Ectodermal cell (in vitro differentiated cells): ENCODE results near the gene NDFIP1.
"Not testable (repeated sequence)": the region's sequence is repeated elsewhere in the genome, so short reads cannot be mapped to it uniquely, and the experiment has no call there.

Experiments used
- H3K27ac ChIP-seq: 2 replicates; pipeline ENCODE4 v1.7.0; 2013; ENCODE audit warnings: mild to moderate bottlenecking, low read depth, low read length; ENCODE audit not compliant: insufficient read depth, poor library complexity, severe bottlenecking
- H3K27me3 ChIP-seq: 2 replicates; pipeline ENCODE4 v1.7.0; 2013; ENCODE audit warnings: mild to moderate bottlenecking, low read length; ENCODE audit not compliant: insufficient read depth, control insufficient read depth, poor library complexity, severe bottlenecking
- H3K36me3 ChIP-seq: one replicate; pipeline ENCODE4 v1.7.0; 2013; ENCODE audit warnings: low read length; ENCODE audit not compliant: control insufficient read depth, insufficient read depth
- H3K4me1 ChIP-seq: one replicate; pipeline ENCODE4 v1.7.0; 2013; ENCODE audit warnings: low read length; ENCODE audit not compliant: control insufficient read depth, insufficient read depth
- H3K4me3 ChIP-seq: 2 replicates; pipeline ENCODE4 v1.7.0; 2013; ENCODE audit warnings: low read depth, low read length, control low read depth; ENCODE audit not compliant: insufficient read depth
- H3K9me3 ChIP-seq: 2 replicates; pipeline ENCODE4 v1.7.0; 2013; ENCODE audit warnings: mild to moderate bottlenecking, low read length, moderate library complexity; ENCODE audit not compliant: control insufficient read depth
- WGBS, 2 experiments: methylation state at CpG; one replicate each; pipeline ENCODE4 v1.1.7; 2013; ENCODE audit warnings: missing lambda C conversion rate in 2 of 2; 5-methylcytosine and 5-hydroxymethylcytosine counted together

The NDFIP1 gene

GRCh38 chr5:142074006-142074405 lies 34.6 kb upstream of the NDFIP1 start:
- 92 to 98% methylated on average over 2 of the region's 2 CpGs for WGBS, 2 experiments
- Histone ChIP-seq H3K4me1 (peaks cover 8% of the 10 kb centered on the region), H3K36me3 (no peaks in the 10 kb centered on the region), H3K9me3 (no peaks in the 10 kb centered on the region), H3K4me3 (no peak overlapping the region), H3K27ac (no peak overlapping the region), H3K27me3 (peaks cover 7% of the 10 kb centered on the region)

GRCh38 chr5:142078221-142078620 lies 30.4 kb upstream of the NDFIP1 start:
- no peaks in the 10 kb centered on the region for H3K4me1 ChIP-seq
- 82 to 88% methylated on average over 3 of the region's 3 CpGs for WGBS, 2 experiments
- H3K9me3 ChIP-seq, result no peaks in the 10 kb centered on the region
- no peak overlapping the region for H3K4me3 ChIP-seq
- H3K27ac ChIP-seq, result no peak overlapping the region
- no peaks in the 10 kb centered on the region for H3K36me3 ChIP-seq
- peaks cover 4% of the 10 kb centered on the region for H3K27me3 ChIP-seq

DNA sequence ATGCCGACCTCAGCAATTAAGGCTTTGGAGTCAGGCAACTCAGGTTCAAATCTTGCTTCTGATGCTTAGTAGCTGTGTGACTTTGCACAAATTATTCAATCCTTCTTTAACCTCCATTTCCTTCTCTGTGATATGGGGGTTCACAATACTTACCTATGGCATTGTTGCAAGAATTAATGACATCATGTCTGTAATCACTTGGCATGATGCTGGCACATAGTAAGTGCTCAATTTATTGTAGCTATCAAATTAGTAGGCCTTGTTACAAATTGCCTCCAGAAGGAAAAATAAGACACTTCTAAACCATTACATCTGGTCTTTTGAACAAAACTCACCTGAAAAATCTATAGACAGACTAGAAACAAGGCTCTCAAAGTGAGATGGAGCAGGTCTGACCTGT lies 29.9 kb upstream of the NDFIP1 start:
- Histone ChIP-seq H3K4me3 (no peak overlapping the region), H3K4me1 (no peaks in the 10 kb centered on the region), H3K27me3 (no peaks in the 10 kb centered on the region), H3K9me3 (no peaks in the 10 kb centered on the region), H3K27ac (no peak overlapping the region), H3K36me3 (no peaks in the 10 kb centered on the region)
- WGBS, 2 experiments, result 88 to 98% methylated on average over 1 of the region's 1 CpG

DNA sequence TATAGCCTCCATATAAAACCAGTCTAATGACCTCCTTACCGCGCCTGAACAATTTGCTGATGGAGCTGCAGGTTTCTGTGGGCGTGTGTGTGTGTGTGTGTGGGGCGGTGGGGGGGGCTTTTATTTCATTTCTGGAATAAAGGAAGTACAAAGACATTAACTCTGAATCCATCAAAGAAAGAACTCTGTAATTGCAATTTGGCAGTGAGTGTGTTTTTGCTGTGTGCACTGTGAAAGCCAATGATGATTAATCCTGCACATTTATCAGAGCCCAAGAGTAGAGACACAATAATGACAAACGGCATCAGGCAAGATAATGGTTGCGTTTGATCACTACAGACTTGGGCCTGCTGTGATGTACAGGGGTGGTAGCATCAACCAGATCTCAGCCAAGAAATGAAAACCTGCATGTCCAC lies 29.3 kb upstream of the NDFIP1 start:
- H3K9me3 ChIP-seq, result no peaks in the 10 kb centered on the region
- 96 to 97% methylated on average over 5 of the region's 6 CpGs for WGBS, 2 experiments
- H3K27ac ChIP-seq, result no peak overlapping the region
- H3K36me3 ChIP-seq, result no peaks in the 10 kb centered on the region
- H3K27me3 ChIP-seq, result no peaks in the 10 kb centered on the region
- no peaks in the 10 kb centered on the region for H3K4me1 ChIP-seq
- no peak overlapping the region for H3K4me3 ChIP-seq

GRCh38 chr5:142080248-142080647 lies 28.3 kb upstream of the NDFIP1 start:
- no peaks in the 10 kb centered on the region for H3K4me1 ChIP-seq
- no peaks in the 10 kb centered on the region for H3K36me3 ChIP-seq
- H3K27me3 ChIP-seq, result no peaks in the 10 kb centered on the region
- 94 to 95% methylated on average over 7 of the region's 7 CpGs for WGBS, 2 experiments
- H3K4me3 ChIP-seq, result no peak overlapping the region
- no peak overlapping the region for H3K27ac ChIP-seq
- no peaks in the 10 kb centered on the region for H3K9me3 ChIP-seq

DNA sequence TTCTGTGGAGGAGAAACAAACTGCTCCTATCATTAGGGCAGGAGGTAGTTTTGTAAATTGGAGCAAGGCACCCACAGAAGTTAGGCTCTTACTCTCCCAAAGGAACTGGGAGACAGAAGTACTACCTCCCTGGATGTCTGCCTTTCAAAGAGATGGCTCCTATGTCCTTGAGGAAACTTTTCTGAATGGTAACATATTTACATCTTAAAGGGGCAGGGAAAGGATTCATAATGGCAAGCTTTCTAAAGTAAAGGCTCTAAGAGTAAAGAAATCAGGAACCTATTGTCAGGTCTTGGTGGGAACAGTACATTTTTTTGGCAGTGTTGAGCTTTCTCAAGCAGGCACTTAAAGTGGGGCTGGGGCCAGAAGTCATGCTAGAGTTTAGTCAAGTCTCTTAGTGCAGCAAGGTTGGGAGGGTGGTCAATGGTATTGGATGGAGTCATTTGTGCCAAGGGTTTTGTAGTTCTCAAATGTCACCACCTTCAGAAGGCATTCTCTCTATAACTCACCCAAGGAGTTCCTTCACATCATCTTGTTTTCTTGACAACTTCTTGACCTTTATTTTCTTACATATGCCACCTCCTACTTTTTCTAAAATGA lies 26.3 kb upstream of the NDFIP1 start:
- no peaks in the 10 kb centered on the region for H3K4me1 ChIP-seq
- no peaks in the 10 kb centered on the region for H3K27me3 ChIP-seq
- no peaks in the 10 kb centered on the region for H3K9me3 ChIP-seq
- H3K36me3 ChIP-seq, result no peaks in the 10 kb centered on the region
- H3K4me3 ChIP-seq, result no peak overlapping the region
- H3K27ac ChIP-seq, result no peak overlapping the region

DNA sequence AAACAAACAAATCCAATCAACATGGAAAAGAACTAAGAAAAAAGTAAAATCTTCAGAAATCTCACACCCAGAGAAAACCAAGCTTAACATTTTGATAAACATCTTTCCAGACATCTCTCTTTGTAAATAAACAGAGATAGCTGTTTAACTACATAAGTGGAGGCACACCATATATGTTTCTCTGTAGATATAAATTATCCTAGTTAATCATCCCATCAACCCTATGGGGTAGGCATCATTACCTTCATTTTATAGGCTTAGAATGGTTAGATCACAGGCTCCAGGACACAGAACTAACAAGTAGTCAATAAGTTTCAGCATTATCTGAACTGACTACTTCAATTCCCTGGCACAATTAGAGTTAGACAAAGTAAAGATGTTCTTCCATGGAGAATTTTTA lies 22.4 kb upstream of the NDFIP1 start:
- Histone ChIP-seq H3K9me3 (no peaks in the 10 kb centered on the region), H3K4me3 (no peak overlapping the region), H3K27ac (no peak overlapping the region), H3K4me1 (peaks cover 6% of the 10 kb centered on the region), H3K27me3 (no peaks in the 10 kb centered on the region), H3K36me3 (no peaks in the 10 kb centered on the region)

GRCh38 chr5:142086679-142087078 lies 21.9 kb upstream of the NDFIP1 start:
- H3K36me3 ChIP-seq, result no peaks in the 10 kb centered on the region
- no peak overlapping the region for H3K27ac ChIP-seq
- no peaks in the 10 kb centered on the region for H3K27me3 ChIP-seq
- H3K4me3 ChIP-seq, result no peak overlapping the region
- WGBS, 2 experiments, result 86 to 89% methylated on average over 2 of the region's 2 CpGs
- no peaks in the 10 kb centered on the region for H3K9me3 ChIP-seq
- H3K4me1 ChIP-seq, result peaks cover 6% of the 10 kb centered on the region

DNA sequence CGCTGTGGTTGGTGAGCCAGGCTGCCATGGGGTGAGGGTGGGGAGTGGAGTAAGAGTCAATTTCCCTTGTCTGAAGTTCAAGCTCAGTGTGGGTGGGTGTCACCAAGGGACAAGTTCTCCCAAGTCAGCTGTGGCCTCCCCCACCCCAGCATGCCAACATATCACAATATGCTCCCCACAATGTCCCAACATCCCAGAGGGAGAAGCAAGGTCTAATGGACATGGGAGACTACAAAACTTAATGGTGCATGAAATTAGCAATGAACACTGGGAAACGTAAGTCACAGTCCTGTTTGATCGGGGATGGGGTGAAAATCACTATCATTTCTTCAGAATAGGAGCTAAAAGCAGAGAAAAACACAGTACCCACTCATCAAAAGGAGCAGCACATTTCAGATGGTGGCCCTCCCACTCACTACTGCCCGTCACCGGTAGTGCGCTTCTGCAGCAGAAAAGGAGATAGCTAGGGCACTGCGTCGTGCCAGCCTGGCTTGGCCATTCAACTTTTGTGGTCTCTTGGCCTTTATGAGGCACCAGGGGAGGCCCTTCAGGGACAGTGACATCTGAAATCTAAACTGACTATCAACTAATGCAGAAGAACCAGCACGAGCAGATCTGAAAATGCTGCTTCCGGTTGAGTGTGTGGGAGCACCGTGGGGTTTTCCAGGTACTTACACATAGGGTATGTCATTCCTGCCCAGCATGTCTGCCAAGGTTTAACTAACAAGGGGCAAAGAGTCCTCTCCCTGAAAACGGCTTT lies 20.5 kb upstream of the NDFIP1 start:
- Histone ChIP-seq H3K4me3 (no peak overlapping the region), H3K9me3 (no peaks in the 10 kb centered on the region), H3K36me3 (no peaks in the 10 kb centered on the region), H3K4me1 (peaks cover 6% of the 10 kb centered on the region), H3K27me3 (no peaks in the 10 kb centered on the region), H3K27ac (no peak overlapping the region)
- 95 to 96% methylated on average over 12 of the region's 12 CpGs for WGBS, 2 experiments

DNA sequence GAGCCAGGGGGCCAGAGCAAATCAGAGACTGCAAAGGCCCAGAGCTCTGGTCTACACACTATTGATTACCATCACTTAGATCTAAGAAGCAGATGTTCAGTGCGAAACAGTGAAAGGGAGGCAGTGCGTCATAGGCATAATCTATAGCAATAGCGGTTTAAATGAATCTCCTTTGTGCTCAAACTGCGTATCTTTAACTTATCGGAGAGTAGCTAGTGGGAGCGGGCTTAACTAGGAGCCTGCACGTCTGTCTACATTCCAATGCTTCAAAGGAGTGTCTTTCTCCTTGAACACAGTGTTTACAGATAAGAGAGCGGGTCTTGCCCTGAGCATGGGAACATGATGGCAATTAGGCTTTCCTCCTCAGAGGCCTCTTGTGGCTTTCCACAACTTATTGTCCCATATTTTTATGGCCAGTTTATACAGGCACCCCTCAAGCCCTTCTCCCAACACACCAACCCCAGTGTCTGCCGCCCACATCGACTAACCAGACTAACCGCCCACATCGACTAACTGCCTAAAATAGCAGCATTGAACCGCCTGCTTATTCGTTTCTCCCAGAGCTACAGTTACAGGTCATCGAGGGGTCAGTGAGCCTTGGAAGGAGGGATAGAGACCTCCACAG lies 19.6 kb upstream of the NDFIP1 start:
- WGBS, 2 experiments, result 82 to 85% methylated on average over 15 of the region's 15 CpGs
- not testable (repeated sequence) for H3K27ac ChIP-seq

More for the DNA sequence above, 19.6 kb upstream of the NDFIP1 start:
- not testable (repeated sequence) for H3K4me3 ChIP-seq, H3K4me1 ChIP-seq, H3K9me3 ChIP-seq, H3K36me3 ChIP-seq, H3K27me3 ChIP-seq
